HCT116 (cell line): ENCODE results near the gene WDR37.

ENCODE experiments used
- EZH2phosphoT487 ChIP-seq: fragments of 200-600 bp; IDR thresholded peaks from 2 replicates; pipeline ENCODE4 v1.6.1; 2018; ENCODE audit warnings: antibody characterized with exemption, borderline replicate concordance
- POLR2AphosphoS5 ChIP-seq: IDR thresholded peaks from 2 replicates; pipeline ENCODE4 v1.6.1; 2011; ENCODE audit warnings: mild to moderate bottlenecking, low read depth, low read length, moderate library complexity
- TF ChIP-seq, protein P1 (sequence below), 3 experiments: fragments of 200-600 bp in 1 of 3; sonication (generic) in 1 of 3; IDR thresholded peaks in 2 of 3; conservative IDR thresholded peaks in 1 of 3; 2 replicates each; pipeline ENCODE4 v1.5.1; 2012 to 2017; ENCODE audit warnings: low read depth in 2 of 3, low read length in 2 of 3, antibody characterized with exemption in 1 of 3, borderline replicate concordance in 1 of 3, control low read depth in 1 of 3, mild to moderate bottlenecking in 1 of 3, mixed read lengths in 1 of 3, mixed run types in 1 of 3, moderate library complexity in 1 of 3; ENCODE audit not compliant: insufficient read depth in 1 of 3
- TF ChIP-seq, protein P2 (sequence below): IDR thresholded peaks from 2 replicates; pipeline ENCODE4 v1.6.1; 2012; ENCODE audit warnings: low read depth

DNA sequence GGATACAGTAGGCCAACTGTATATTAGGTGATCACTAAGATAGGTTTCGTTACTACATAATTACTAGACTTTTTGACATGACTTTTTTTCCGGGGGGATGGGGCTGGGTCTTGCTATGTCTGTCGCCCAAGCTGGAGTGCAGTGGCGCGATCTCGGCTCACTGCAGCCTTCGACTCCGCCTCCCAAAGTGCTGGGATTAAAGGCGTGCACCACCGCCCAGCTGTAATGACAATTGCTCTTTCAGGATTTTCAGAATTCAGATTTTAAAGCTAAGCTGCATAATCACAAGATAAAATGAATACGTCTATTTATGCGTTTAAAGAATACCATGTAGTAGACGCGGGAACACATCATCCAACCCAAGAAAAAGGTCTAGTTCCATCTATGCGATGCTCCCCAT is 8.2 kb upstream of the WDR37 start:
- TF ChIP-seq, protein P1, sequence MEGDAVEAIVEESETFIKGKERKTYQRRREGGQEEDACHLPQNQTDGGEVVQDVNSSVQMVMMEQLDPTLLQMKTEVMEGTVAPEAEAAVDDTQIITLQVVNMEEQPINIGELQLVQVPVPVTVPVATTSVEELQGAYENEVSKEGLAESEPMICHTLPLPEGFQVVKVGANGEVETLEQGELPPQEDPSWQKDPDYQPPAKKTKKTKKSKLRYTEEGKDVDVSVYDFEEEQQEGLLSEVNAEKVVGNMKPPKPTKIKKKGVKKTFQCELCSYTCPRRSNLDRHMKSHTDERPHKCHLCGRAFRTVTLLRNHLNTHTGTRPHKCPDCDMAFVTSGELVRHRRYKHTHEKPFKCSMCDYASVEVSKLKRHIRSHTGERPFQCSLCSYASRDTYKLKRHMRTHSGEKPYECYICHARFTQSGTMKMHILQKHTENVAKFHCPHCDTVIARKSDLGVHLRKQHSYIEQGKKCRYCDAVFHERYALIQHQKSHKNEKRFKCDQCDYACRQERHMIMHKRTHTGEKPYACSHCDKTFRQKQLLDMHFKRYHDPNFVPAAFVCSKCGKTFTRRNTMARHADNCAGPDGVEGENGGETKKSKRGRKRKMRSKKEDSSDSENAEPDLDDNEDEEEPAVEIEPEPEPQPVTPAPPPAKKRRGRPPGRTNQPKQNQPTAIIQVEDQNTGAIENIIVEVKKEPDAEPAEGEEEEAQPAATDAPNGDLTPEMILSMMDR (IDR thresholded peaks at IDR 0.05 in 2 of 3, conservative IDR thresholded peaks at IDR 0.05 in 1 of 3; ENCODE audit: borderline replicate concordance in 1 of 3, insufficient read depth in 1 of 3, low read depth in 2 of 3, low read length in 2 of 3) = no peak
- TF ChIP-seq POLR2AphosphoS5 = no peak
- TF ChIP-seq, protein P2, sequence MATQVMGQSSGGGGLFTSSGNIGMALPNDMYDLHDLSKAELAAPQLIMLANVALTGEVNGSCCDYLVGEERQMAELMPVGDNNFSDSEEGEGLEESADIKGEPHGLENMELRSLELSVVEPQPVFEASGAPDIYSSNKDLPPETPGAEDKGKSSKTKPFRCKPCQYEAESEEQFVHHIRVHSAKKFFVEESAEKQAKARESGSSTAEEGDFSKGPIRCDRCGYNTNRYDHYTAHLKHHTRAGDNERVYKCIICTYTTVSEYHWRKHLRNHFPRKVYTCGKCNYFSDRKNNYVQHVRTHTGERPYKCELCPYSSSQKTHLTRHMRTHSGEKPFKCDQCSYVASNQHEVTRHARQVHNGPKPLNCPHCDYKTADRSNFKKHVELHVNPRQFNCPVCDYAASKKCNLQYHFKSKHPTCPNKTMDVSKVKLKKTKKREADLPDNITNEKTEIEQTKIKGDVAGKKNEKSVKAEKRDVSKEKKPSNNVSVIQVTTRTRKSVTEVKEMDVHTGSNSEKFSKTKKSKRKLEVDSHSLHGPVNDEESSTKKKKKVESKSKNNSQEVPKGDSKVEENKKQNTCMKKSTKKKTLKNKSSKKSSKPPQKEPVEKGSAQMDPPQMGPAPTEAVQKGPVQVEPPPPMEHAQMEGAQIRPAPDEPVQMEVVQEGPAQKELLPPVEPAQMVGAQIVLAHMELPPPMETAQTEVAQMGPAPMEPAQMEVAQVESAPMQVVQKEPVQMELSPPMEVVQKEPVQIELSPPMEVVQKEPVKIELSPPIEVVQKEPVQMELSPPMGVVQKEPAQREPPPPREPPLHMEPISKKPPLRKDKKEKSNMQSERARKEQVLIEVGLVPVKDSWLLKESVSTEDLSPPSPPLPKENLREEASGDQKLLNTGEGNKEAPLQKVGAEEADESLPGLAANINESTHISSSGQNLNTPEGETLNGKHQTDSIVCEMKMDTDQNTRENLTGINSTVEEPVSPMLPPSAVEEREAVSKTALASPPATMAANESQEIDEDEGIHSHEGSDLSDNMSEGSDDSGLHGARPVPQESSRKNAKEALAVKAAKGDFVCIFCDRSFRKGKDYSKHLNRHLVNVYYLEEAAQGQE = no peak
- no peak for TF ChIP-seq EZH2phosphoT487
